HepG2 (cell line): Measurements from ENCODE around the gene SREBF1.

Experiments used
- ATF3 ChIP-seq: sonication (generic); formaldehyde crosslinking; IDR thresholded peaks from 2 replicates; pipeline ENCODE4 v1.4.0; 2020; ENCODE audit warnings: missing genetic modification reagents
- FOXK1 ChIP-seq: sonication (generic); formaldehyde crosslinking; IDR thresholded peaks from 2 replicates; pipeline ENCODE4 v1.4.0; 2020; ENCODE audit warnings: low read depth, missing genetic modification reagents, borderline replicate concordance
- HNF4A ChIP-seq: sonication (generic); formaldehyde crosslinking; IDR thresholded peaks from 2 replicates; pipeline ENCODE4 v1.4.0; 2020; ENCODE audit warnings: missing genetic modification reagents
- MXI1 ChIP-seq: IDR thresholded peaks from 3 replicates; pipeline ENCODE4 v1.6.1; 2012; ENCODE audit warnings: low read depth, low read length, inconsistent platforms, borderline replicate concordance
- MYC ChIP-seq: sonication (generic); formaldehyde crosslinking; IDR thresholded peaks from 2 replicates; pipeline ENCODE4 v1.9.0; 2021; ENCODE audit warnings: missing genetic modification reagents, borderline replicate concordance
- POLR2A ChIP-seq, 2 experiments: IDR thresholded peaks; 2 replicates each; pipeline ENCODE4 v1.6.1; 2011; ENCODE audit warnings: low read depth in 2 of 2, low read length in 2 of 2, mild to moderate bottlenecking in 1 of 2, moderate library complexity in 1 of 2; ENCODE audit not compliant: insufficient read depth in 1 of 2
- RCOR2 ChIP-seq: IDR thresholded peaks from 2 replicates; pipeline ENCODE4 v1.6.1; 2016; ENCODE audit warnings: missing biosample characterization, missing genetic modification reagents
- RNF2 ChIP-seq: fragments of 450-650 bp; conservative IDR thresholded peaks from 2 replicates; pipeline ENCODE4 v1.6.1; 2016; ENCODE audit warnings: low read depth
- ZMYM4 ChIP-seq: sonication (generic); formaldehyde crosslinking; IDR thresholded peaks from 2 replicates; pipeline ENCODE4 v1.8.1; 2023; ENCODE audit warnings: mild to moderate bottlenecking, missing genetic modification reagents
- ZNF24 ChIP-seq: fragments of 450-650 bp; IDR thresholded peaks from 2 replicates; pipeline ENCODE4 v1.6.1; 2017; ENCODE audit warnings: antibody characterized with exemption, mild to moderate bottlenecking
- ZNF644 ChIP-seq: IDR thresholded peaks from 2 replicates; pipeline ENCODE4 v1.6.1; 2016; ENCODE audit warnings: low read depth
- ZNF792 ChIP-seq: IDR thresholded peaks from 2 replicates; pipeline ENCODE4 v1.6.1; 2016
- ZSCAN20 ChIP-seq: sonication (generic); formaldehyde crosslinking; IDR thresholded peaks from 2 replicates; pipeline ENCODE4 v1.4.0; 2020; ENCODE audit warnings: missing genetic modification reagents, mild to moderate bottlenecking, borderline replicate concordance

GRCh38 chr17:17772231-17772630 is 64.6 kb downstream of the SREBF1 start:
- TF ChIP-seq ZSCAN20 (CRISPR knock-in tag), result no peak
- TF ChIP-seq ZNF24, result no peak
- TF ChIP-seq ZNF644, result no peak
- TF ChIP-seq HNF4A (CRISPR knock-in tag), result no peak
- no peak for TF ChIP-seq ZNF792 (CRISPR knock-in tag)
- TF ChIP-seq RNF2, result no peak
- no peak for TF ChIP-seq POLR2A (IDR thresholded peaks at IDR 0.05; ENCODE audit: insufficient read depth in 1 of 2, low read depth in 2 of 2, low read length in 2 of 2)
- no peak for TF ChIP-seq ATF3 (CRISPR knock-in tag)
- no peak for TF ChIP-seq FOXK1 (CRISPR knock-in tag)
- no peak for TF ChIP-seq MXI1
- TF ChIP-seq MYC (CRISPR knock-in tag), result no peak
- TF ChIP-seq RCOR2 (CRISPR knock-in tag), result no peak
- TF ChIP-seq ZMYM4 (CRISPR knock-in tag), result no peak
